ENCODE measurements around the gene WDR86. TPM values are rescaled to one million over a fixed set of nuclear protein-coding genes. Genes with fewer than 3 reads are reported as not detected.

The WDR86 gene
- total RNA-seq, 2 experiments from 2014 or later = 0.25 TPM

DNA sequence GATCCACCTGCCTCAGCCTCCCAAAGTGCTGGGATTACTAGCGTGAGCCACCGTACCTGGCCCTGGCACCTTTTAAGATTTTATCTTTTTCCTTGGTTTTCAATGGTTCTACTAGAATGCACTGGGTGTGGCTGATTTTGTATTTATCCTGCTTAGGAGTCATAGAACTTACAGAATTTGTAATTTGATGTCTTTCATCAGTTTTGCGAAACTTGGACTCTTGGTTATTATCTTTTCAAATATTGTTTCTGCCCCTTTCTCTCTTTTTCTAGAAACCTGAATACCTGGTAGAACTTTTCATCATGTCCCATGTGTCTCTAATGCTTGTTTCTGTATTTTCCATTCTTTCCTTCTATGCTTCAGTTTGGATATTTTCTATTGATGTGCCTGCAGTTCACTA is 71.0 kb downstream of the WDR86 start:
- Mint-ChIP-seq H3K9me3 (peaks cover 10% of the 10 kb centered on the region), H3K4me1 (ENCODE audit: low read depth) (peaks cover 51% of the 10 kb centered on the region), H3K36me3 (ENCODE audit: low read depth) (peaks cover 8% of the 10 kb centered on the region), H3K27ac (no peak overlapping the region), H3K27me3 (no peaks in the 10 kb centered on the region), H3K4me3 (no peak overlapping the region)
- ChIA-PET POLR2A (interaction anchor here (1.2 kb wide), 1 partner anchor 23 kb away, joined by 4 read pairs; no protein-coding TSS in a partner anchor), CTCF (interaction anchor here (1.0 to 6.3 kb wide), 3 partner anchors 11 to 23 kb away, joined by 3 to 74 read pairs (median 30); no protein-coding TSS in a partner anchor)
- intact Hi-C loops (cut with micrococcal nuclease) = no loop called here
- no peak for ATAC-seq
- TF ChIP-seq, protein P1, sequence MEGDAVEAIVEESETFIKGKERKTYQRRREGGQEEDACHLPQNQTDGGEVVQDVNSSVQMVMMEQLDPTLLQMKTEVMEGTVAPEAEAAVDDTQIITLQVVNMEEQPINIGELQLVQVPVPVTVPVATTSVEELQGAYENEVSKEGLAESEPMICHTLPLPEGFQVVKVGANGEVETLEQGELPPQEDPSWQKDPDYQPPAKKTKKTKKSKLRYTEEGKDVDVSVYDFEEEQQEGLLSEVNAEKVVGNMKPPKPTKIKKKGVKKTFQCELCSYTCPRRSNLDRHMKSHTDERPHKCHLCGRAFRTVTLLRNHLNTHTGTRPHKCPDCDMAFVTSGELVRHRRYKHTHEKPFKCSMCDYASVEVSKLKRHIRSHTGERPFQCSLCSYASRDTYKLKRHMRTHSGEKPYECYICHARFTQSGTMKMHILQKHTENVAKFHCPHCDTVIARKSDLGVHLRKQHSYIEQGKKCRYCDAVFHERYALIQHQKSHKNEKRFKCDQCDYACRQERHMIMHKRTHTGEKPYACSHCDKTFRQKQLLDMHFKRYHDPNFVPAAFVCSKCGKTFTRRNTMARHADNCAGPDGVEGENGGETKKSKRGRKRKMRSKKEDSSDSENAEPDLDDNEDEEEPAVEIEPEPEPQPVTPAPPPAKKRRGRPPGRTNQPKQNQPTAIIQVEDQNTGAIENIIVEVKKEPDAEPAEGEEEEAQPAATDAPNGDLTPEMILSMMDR (IDR thresholded peaks at IDR 0.05) = no peak
- no peak for DNase-seq

DNA sequence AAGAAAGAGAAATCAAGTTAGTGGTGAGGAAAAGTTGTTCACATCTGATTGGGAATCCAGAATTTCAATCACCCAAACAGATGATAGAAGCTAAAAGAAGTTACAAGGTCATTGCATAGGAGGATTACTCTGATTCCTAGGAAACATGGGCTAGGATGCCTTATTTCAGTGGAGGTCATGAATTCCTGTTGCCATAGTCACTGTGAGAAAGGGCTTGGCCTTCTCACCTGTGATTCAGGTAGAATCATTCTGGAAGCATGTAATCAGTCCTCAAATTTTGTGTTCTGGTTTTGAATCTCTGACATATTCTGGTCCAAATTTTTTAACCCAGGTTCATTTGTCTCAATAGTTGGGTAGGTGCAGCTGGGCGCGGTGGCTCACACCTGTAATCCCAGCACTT is 72.5 kb downstream of the WDR86 start:
- H3K27me3 Mint-ChIP-seq = no peaks in the 10 kb centered on the region
- H3K36me3 Mint-ChIP-seq (ENCODE audit: low read depth) = peaks cover 2% of the 10 kb centered on the region
- POLR2A ChIA-PET = no interaction called here
- intact Hi-C loops (cut with micrococcal nuclease) = no loop called here
- TF ChIP-seq, protein P1 (IDR thresholded peaks at IDR 0.05) = no peak
- no peak overlapping the region for H3K27ac Mint-ChIP-seq
- H3K4me1 Mint-ChIP-seq (ENCODE audit: low read depth) = peaks cover 42% of the 10 kb centered on the region
- ATAC-seq (no peak), DNase-seq (no peak)
- peaks cover 10% of the 10 kb centered on the region for H3K9me3 Mint-ChIP-seq
- CTCF ChIA-PET = interaction anchor here (1.1 to 4.3 kb wide), 4 partner anchors 12 to 32 kb away, joined by 3 to 30 read pairs (median 3); no protein-coding TSS in a partner anchor
- no peak overlapping the region for H3K4me3 Mint-ChIP-seq

DNA sequence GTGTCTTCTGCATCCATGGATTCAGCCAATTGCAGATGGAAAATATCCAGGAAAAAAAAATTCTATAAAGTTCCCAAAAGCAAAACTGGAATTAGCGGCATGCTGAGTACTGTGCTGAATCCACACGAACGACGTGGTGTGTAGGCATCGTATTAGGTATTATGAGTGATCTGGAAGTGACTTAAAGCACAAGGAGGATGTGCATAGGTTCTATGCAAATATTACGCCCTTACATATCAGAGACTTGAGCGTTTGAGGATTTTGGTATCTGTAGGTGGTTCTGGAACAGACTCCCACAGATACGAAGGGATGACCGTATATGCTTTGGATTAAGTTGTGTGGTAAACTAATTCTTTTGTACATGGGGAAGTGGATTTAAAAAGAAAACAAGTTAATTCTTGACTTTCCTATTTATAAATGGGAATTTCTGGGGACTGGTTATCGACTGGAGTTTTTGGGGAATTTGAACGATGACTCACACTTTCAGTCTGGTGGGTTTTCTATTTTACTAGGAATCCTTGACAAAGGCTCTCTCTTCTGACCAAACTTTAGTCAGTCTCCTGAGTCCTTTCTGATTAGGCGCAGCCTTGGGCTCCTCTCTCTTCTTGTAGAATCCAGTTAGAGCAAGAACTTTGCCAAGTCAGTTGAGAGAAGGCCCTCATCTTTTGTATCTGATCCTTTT is 73.7 kb downstream of the WDR86 start:
- Mint-ChIP-seq H3K9me3 (peaks cover 10% of the 10 kb centered on the region), H3K4me3 (no peak overlapping the region), H3K27me3 (no peaks in the 10 kb centered on the region), H3K27ac (no peak overlapping the region), H3K36me3 (ENCODE audit: low read depth) (peaks cover 2% of the 10 kb centered on the region), H3K4me1 (ENCODE audit: low read depth) (peaks cover 42% of the 10 kb centered on the region)
- no peak for DNase-seq
- ATAC-seq = no peak
- intact Hi-C loops (cut with micrococcal nuclease) = no loop called here
- ChIA-PET CTCF (interaction anchor here (4.3 kb wide), 1 partner anchor 21 kb away, joined by 30 read pairs; no protein-coding TSS in a partner anchor), POLR2A (interaction anchor here (0.8 kb wide), 1 partner anchor 294 kb away, joined by 3 read pairs; no protein-coding TSS in a partner anchor)
- TF ChIP-seq, protein P1 (IDR thresholded peaks at IDR 0.05) = no peak

DNA sequence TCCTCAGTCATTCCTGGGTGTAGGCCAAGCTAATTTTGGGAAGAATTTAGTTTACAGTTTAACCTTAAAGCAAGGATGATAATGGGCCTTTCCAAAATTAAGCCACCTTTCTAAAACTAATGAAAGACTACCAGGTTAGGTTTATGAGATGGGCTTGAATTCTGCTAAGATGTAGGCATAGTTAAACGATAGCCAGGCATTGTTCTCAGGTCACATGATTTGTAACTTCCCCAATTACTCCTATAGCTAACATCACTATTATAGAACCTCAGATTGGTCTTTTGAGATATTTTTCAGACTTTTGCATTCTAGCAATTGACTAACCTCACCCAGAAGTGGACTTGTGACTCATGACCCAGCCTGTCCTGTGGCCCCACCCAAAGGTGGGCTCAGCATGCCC is 75.2 kb downstream of the WDR86 start:
- DNase-seq (no peak), ATAC-seq (no peak)
- Mint-ChIP-seq H3K4me3 (no peak overlapping the region), H3K9me3 (peaks cover 7% of the 10 kb centered on the region), H3K4me1 (ENCODE audit: low read depth) (peaks cover 27% of the 10 kb centered on the region), H3K27ac (no peak overlapping the region), H3K36me3 (ENCODE audit: low read depth) (peaks cover 2% of the 10 kb centered on the region), H3K27me3 (no peaks in the 10 kb centered on the region)
- intact Hi-C loops (cut with micrococcal nuclease) = no loop called here
- ChIA-PET POLR2A (no interaction called here), CTCF (interaction anchor here (1.0 to 2.5 kb wide), 4 partner anchors 10 to 25 kb away, joined by 3 to 15 read pairs (median 4); no protein-coding TSS in a partner anchor)
- TF ChIP-seq, protein P1 (IDR thresholded peaks at IDR 0.05) = no peak

Small RNAs within 50 kb of the gene (microRNA-seq; reads per million reads assigned to microRNA genes)
- not detected for gene MIR3907 (ENCODE audit: borderline microRNAs expressed, borderline replicate concordance)

Other genes with a start within 250 kb of the WDR86 start
- gene GBX1, start 242.3 kb downstream of the WDR86 start, total RNA-seq = not detected
- not detected for gene ASB10, start 222.8 kb downstream of the WDR86 start, total RNA-seq
- gene H2BK1, start 199.6 kb downstream of the WDR86 start, total RNA-seq = not detected
- gene ABCF2, start 182.8 kb downstream of the WDR86 start, total RNA-seq = 10 to 100 TPM; 48.1 to 56.2 TPM
- gene CHPF2, start 177.6 kb downstream of the WDR86 start, total RNA-seq = 10 to 100 TPM; 23.7 to 27.3 TPM
- 1 to 10 TPM; 8.2 to 8.9 TPM for gene SMARCD3, start 161.3 kb downstream of the WDR86 start, total RNA-seq
- 10 to 100 TPM; 41.0 to 42.5 TPM for gene NUB1, start 68.2 kb downstream of the WDR86 start, total RNA-seq
- gene CRYGN, start 30.1 kb upstream of the WDR86 start, total RNA-seq = under 1 TPM; 0.16 to 0.90 TPM
- gene RHEB, start 109.9 kb upstream of the WDR86 start, total RNA-seq = 10 to 100 TPM; 42.0 to 42.6 TPM

Data from activated CD8-positive, alpha-beta T cell treated with anti-CD3 and anti-CD28 coated beads for 36 hours (primary cell).